ENCODE data around the gene TBRG4.
A peak's percentile ranks its signal among the peaks of the same experiment; 100 is the strongest.

Gene TBRG4

GRCh38 chr7:45140827-45141226, 29.3 kb upstream of the TBRG4 start:
- no peak for DNase-seq

GRCh38 chr7:45138433-45139267, 27.2 kb upstream of the TBRG4 start:
- DNase-seq, result no peak

GRCh38 chr7:45136106-45137060, 24.9 kb upstream of the TBRG4 start:
- DNase-seq, result peak; percentile 71 to 93 (median 71)

GRCh38 chr7:45133877-45134276, 22.4 kb upstream of the TBRG4 start:
- no peak for DNase-seq

GRCh38 chr7:45133352-45133751, 21.9 kb upstream of the TBRG4 start:
- no peak for DNase-seq

- no peak for DNase-seq
These were observed 21.3 kb upstream of the TBRG4 start for GRCh38 chr7:45132708-45133320.

GRCh38 chr7:45131891-45132290, 20.4 kb upstream of the TBRG4 start:
- no peak for DNase-seq

- DNase-seq, result no peak
These were observed 19.4 kb upstream of the TBRG4 start for GRCh38 chr7:45130910-45131309.

GRCh38 chr7:45129906-45130305, 18.4 kb upstream of the TBRG4 start:
- no peak for DNase-seq

- peak in 1 of 3 experiments; percentile 10 for DNase-seq
These were observed 17.8 kb upstream of the TBRG4 start for GRCh38 chr7:45129181-45129800.

GRCh38 chr7:45126920-45127319, 15.4 kb upstream of the TBRG4 start:
- DNase-seq, result no peak

GRCh38 chr7:45126201-45126600, 14.7 kb upstream of the TBRG4 start:
- no peak for DNase-seq

GRCh38 chr7:45125193-45125904, 13.9 kb upstream of the TBRG4 start:
- DNase-seq, result no peak

- peak in 1 of 3 experiments; percentile 30 for DNase-seq
These were observed 12.6 kb upstream of the TBRG4 start for GRCh38 chr7:45123913-45124710.

- DNase-seq, result peak in 1 of 3 experiments; percentile 30
These were observed 11.7 kb upstream of the TBRG4 start for GRCh38 chr7:45122975-45123860.

GRCh38 chr7:45119550-45119949, 8.1 kb upstream of the TBRG4 start:
- no peak for DNase-seq

- no peak for DNase-seq
These were observed 7.4 kb upstream of the TBRG4 start for GRCh38 chr7:45118889-45119331.

GRCh38 chr7:45118292-45118691, 6.8 kb upstream of the TBRG4 start:
- no peak for DNase-seq

- DNase-seq, result no peak
These were observed 6.1 kb upstream of the TBRG4 start for GRCh38 chr7:45117582-45117981.

GRCh38 chr7:45116048-45116447, 4.6 kb upstream of the TBRG4 start:
- DNase-seq, result no peak
